Mucosa of descending colon (tissue), 3 donors: ENCODE measurements around the gene GALNT4. TPM values are rescaled to one million over a fixed set of nuclear protein-coding genes. Genes with fewer than 3 reads are reported as not detected.

Source experiments
- ATAC-seq: fragments of 200-7000 bp; cut with Tn5 transposase; one replicate; pipeline ENCODE4 v1.9.1; 2020; ENCODE audit warnings: mild to moderate bottlenecking, moderate library complexity
- DNase-seq, 3 donors: peaks; one replicate each; pipeline ENCODE4 v3.0.0-alpha.2; 2020
- H3K36me3 ChIP-seq: fragments of 200-600 bp; one replicate; pipeline ENCODE4 v1.8.0; 2021; ENCODE audit warnings: low read depth, mild to moderate bottlenecking
- H3K4me1 ChIP-seq: fragments of 200-600 bp; one replicate; pipeline ENCODE4 v1.8.0; 2021; ENCODE audit warnings: low read depth, mild to moderate bottlenecking
- H3K4me3 ChIP-seq: fragments of 200-600 bp; one replicate; pipeline ENCODE4 v1.8.0; 2021; ENCODE audit warnings: mild to moderate bottlenecking
- H3K9me3 ChIP-seq: fragments of 200-600 bp; one replicate; pipeline ENCODE4 v1.8.0; 2021; ENCODE audit warnings: mild to moderate bottlenecking
- CTCF ChIP-seq: fragments of 200-600 bp; IDR thresholded peaks from one replicate; pipeline ENCODE4 v1.8.0; 2022; ENCODE audit warnings: antibody characterized with exemption, mild to moderate bottlenecking
- intact Hi-C, 2 donors: fragments of 100-400 bp; cut with DNase I in 1 of 2; cut with micrococcal nuclease in 1 of 2; formaldehyde crosslinking; loops; one replicate each; pipeline versions ENCODE4 v1.11.0 to v1.11.1; 2022; cut with DNase I, micrococcal nuclease
- total RNA-seq, 3 donors: library from RNA; stranded (reverse); fragmentation: NEBNext Ultra II Directional in 2 of 3; extraction: Animal tissue kit (Norgen Biotek cat#: 25700) in 2 of 3; gene quantifications; one replicate each; pipeline versions ENCODE4 v1.2.1 to v1.2.4, GENCODE V29; 2021 to 2023
- donor health status: DM: no; HTN: no; CAD: no; lungs with moderate emphysema.
- donor health status: DM: no; HTN: no; CAD: no.
- donor health status: DM: no; HTN: yes; CAD: no.

Gene GALNT4
- total RNA-seq, 3 donors from 2014 or later: 19.3 to 49.6 (median 41.9) TPM

GRCh38 chr12:89499857-89500256 lies 24.7 kb downstream of the GALNT4 start:
- intact Hi-C loops: no loop called here
- no peak for ATAC-seq
- TF ChIP-seq CTCF: no peak
- no peaks in the 10 kb centered on the region for H3K9me3 ChIP-seq
- DNase-seq: no peak
- H3K4me3 ChIP-seq: no peak overlapping the region
- no peaks in the 10 kb centered on the region for H3K36me3 ChIP-seq
- peaks cover 6% of the 10 kb centered on the region for H3K4me1 ChIP-seq

GRCh38 chr12:89497467-89497866 lies 27.1 kb downstream of the GALNT4 start:
- intact Hi-C loops: no loop called here
- Histone ChIP-seq H3K4me3 (no peak overlapping the region), H3K4me1 (peaks cover 9% of the 10 kb centered on the region), H3K9me3 (no peaks in the 10 kb centered on the region), H3K36me3 (no peaks in the 10 kb centered on the region)
- DNase-seq (no peak), ATAC-seq (no peak)
- TF ChIP-seq CTCF: no peak

- H3K4me3 ChIP-seq: no peak overlapping the region
- TF ChIP-seq CTCF: no peak
- H3K9me3 ChIP-seq: no peaks in the 10 kb centered on the region
- H3K4me1 ChIP-seq: peaks cover 14% of the 10 kb centered on the region
- DNase-seq (no peak), ATAC-seq (no peak)
- no peaks in the 10 kb centered on the region for H3K36me3 ChIP-seq
- intact Hi-C loops: no loop called here
These were observed 27.6 kb downstream of the GALNT4 start for GRCh38 chr12:89497005-89497404.

- TF ChIP-seq CTCF: no peak
- H3K36me3 ChIP-seq: no peaks in the 10 kb centered on the region
- no peak overlapping the region for H3K4me3 ChIP-seq
- DNase-seq (no peak), ATAC-seq (no peak)
- peaks cover 14% of the 10 kb centered on the region for H3K4me1 ChIP-seq
- intact Hi-C loops: no loop called here
- H3K9me3 ChIP-seq: no peaks in the 10 kb centered on the region
These were observed 30.0 kb downstream of the GALNT4 start for GRCh38 chr12:89494411-89495231.

GRCh38 chr12:89493670-89494302 lies 30.8 kb downstream of the GALNT4 start:
- H3K36me3 ChIP-seq: no peaks in the 10 kb centered on the region
- H3K9me3 ChIP-seq: no peaks in the 10 kb centered on the region
- peaks cover 14% of the 10 kb centered on the region for H3K4me1 ChIP-seq
- intact Hi-C loops: no loop called here
- no peak overlapping the region for H3K4me3 ChIP-seq
- TF ChIP-seq CTCF: no peak
- DNase-seq (peak in 1 of 3 donors; percentile 45), ATAC-seq (peak; percentile 80)
